HEK293 (cell line): ENCODE measurements around the gene EARS2.

Experiments
- CTCF ChIA-PET: fragments of 350-600 bp; formaldehyde crosslinking; extraction: SDS; loops from one replicate; lab custom pipeline; 2021; ENCODE audit warnings: antibody characterized with exemption; lab: Yijun Ruan, JAX
- POLR2A ChIA-PET: fragments of 300-600 bp; formaldehyde crosslinking; extraction: SDS; loops from one replicate; lab custom pipeline; 2020; ENCODE audit warnings: antibody characterized with exemption, inconsistent platforms; lab: Yijun Ruan, JAX
- H3K27ac ChIP-seq: fragments of 200-500 bp; sonication (Bioruptor generic); 2 replicates; pipeline ENCODE4 v1.5.1; 2014; ENCODE audit warnings: low read depth, low read length, control low read depth, inconsistent platforms; ENCODE audit errors: extremely low read depth
- H3K36me3 ChIP-seq, 2 experiments: fragments of 200-500 bp in 1 of 2; sonication (Bioruptor generic) in 1 of 2; 1 replicate in 1 of 2; 2 replicates in 1 of 2; pipeline ENCODE4 v1.5.1; 2014 to 2017; ENCODE audit warnings: inconsistent platforms in 2 of 2, low read length in 2 of 2; ENCODE audit not compliant: control insufficient read depth in 2 of 2, insufficient read depth in 1 of 2
- H3K4me1 ChIP-seq: fragments of 200-500 bp; sonication (Bioruptor generic); 2 replicates; pipeline ENCODE4 v1.5.1; 2014; ENCODE audit warnings: mild to moderate bottlenecking, low read length, inconsistent platforms; ENCODE audit not compliant: control insufficient read depth, insufficient read depth
- H3K4me3 ChIP-seq: 2 replicates; pipeline ENCODE4 v1.5.1; 2011; ENCODE audit warnings: low read depth, mild to moderate bottlenecking, control low read depth, low read length, moderate library complexity
- H3K9me3 ChIP-seq: fragments of 200-500 bp; sonication (Bioruptor generic); 2 replicates; pipeline ENCODE4 v1.5.1; 2014; ENCODE audit warnings: low read depth, low read length, inconsistent platforms; ENCODE audit not compliant: control insufficient read depth, insufficient read depth
- GLIS2 ChIP-seq: fragments of 450-650 bp; formaldehyde crosslinking; IDR thresholded peaks from 2 replicates; pipeline ENCODE4 v1.5.1; 2016; ENCODE audit warnings: missing biosample characterization, missing genetic modification characterization
- KLF10 ChIP-seq: fragments of 450-650 bp; IDR thresholded peaks from 2 replicates; pipeline ENCODE4 v1.5.1; 2018; ENCODE audit warnings: missing biosample characterization, mild to moderate bottlenecking, missing genetic modification characterization
- KLF9 ChIP-seq: fragments of 450-650 bp; formaldehyde crosslinking; IDR thresholded peaks from 2 replicates; pipeline ENCODE4 v1.5.1; 2016; ENCODE audit warnings: missing biosample characterization, missing genetic modification characterization, low read depth
- MYNN ChIP-seq: fragments of 450-650 bp; formaldehyde crosslinking; IDR thresholded peaks from 2 replicates; pipeline ENCODE4 v1.5.1; 2016; ENCODE audit warnings: missing biosample characterization, missing genetic modification characterization, borderline replicate concordance
- OSR2 ChIP-seq: fragments of 450-650 bp; formaldehyde crosslinking; IDR thresholded peaks from 2 replicates; pipeline ENCODE4 v1.5.1; 2016; ENCODE audit warnings: missing biosample characterization, missing genetic modification characterization
- PATZ1 ChIP-seq: fragments of 450-650 bp; formaldehyde crosslinking; IDR thresholded peaks from 2 replicates; pipeline ENCODE4 v1.5.1; 2016; ENCODE audit warnings: missing biosample characterization, missing genetic modification characterization
- SP7 ChIP-seq: fragments of 450-650 bp; formaldehyde crosslinking; IDR thresholded peaks from 2 replicates; pipeline ENCODE4 v1.5.1; 2016; ENCODE audit warnings: missing biosample characterization, missing genetic modification characterization
- TSHZ1 ChIP-seq: fragments of 450-650 bp; formaldehyde crosslinking; IDR thresholded peaks from 2 replicates; pipeline ENCODE4 v1.5.1; 2016; ENCODE audit warnings: missing biosample characterization, missing genetic modification characterization, borderline replicate concordance
- ZEB2 ChIP-seq: fragments of 450-650 bp; formaldehyde crosslinking; IDR thresholded peaks from 2 replicates; pipeline ENCODE4 v1.5.1; 2016; ENCODE audit warnings: missing biosample characterization, missing genetic modification characterization
- ZNF140 ChIP-seq: fragments of 450-650 bp; formaldehyde crosslinking; IDR thresholded peaks from 2 replicates; pipeline ENCODE4 v1.5.1; 2016; ENCODE audit warnings: missing biosample characterization, missing genetic modification characterization
- ZNF157 ChIP-seq: fragments of 450-650 bp; formaldehyde crosslinking; IDR thresholded peaks from 2 replicates; pipeline ENCODE4 v1.5.1; 2016; ENCODE audit warnings: missing biosample characterization, missing genetic modification characterization
- ZNF366 ChIP-seq: fragments of 450-650 bp; formaldehyde crosslinking; conservative IDR thresholded peaks from 2 replicates; pipeline ENCODE4 v1.5.1; 2016; ENCODE audit warnings: missing biosample characterization, missing genetic modification characterization
- ZNF629 ChIP-seq: fragments of 450-650 bp; formaldehyde crosslinking; IDR thresholded peaks from 2 replicates; pipeline ENCODE4 v1.5.1; 2017; ENCODE audit warnings: missing biosample characterization, missing genetic modification characterization
- ZNF660 ChIP-seq: fragments of 450-650 bp; IDR thresholded peaks from 2 replicates; pipeline ENCODE4 v1.5.1; 2018; ENCODE audit warnings: missing biosample characterization, mild to moderate bottlenecking, missing genetic modification characterization
- ZNF76 ChIP-seq: fragments of 450-650 bp; formaldehyde crosslinking; IDR thresholded peaks from 2 replicates; pipeline ENCODE4; 2016; ENCODE audit warnings: low read depth, missing biosample characterization, missing genetic modification characterization, borderline replicate concordance
- ZNF843 ChIP-seq: fragments of 450-650 bp; formaldehyde crosslinking; IDR thresholded peaks from 2 replicates; pipeline ENCODE4 v1.5.1; 2016; ENCODE audit warnings: missing biosample characterization, missing genetic modification characterization
- ZSCAN5A ChIP-seq: fragments of 450-650 bp; formaldehyde crosslinking; IDR thresholded peaks from 2 replicates; pipeline ENCODE4 v1.5.1; 2016; ENCODE audit warnings: missing biosample characterization, missing genetic modification characterization
- TF ChIP-seq, protein P1 (sequence below): fragments of 450-650 bp; formaldehyde crosslinking; IDR thresholded peaks from 2 replicates; pipeline ENCODE4 v1.5.1; 2017; ENCODE audit warnings: missing biosample characterization, missing genetic modification characterization
- TF ChIP-seq, protein P2 (sequence below): fragments of 450-650 bp; formaldehyde crosslinking; IDR thresholded peaks from 2 replicates; pipeline ENCODE4 v1.5.1; 2016; ENCODE audit warnings: missing biosample characterization, missing genetic modification characterization, borderline replicate concordance
- TF ChIP-seq, protein P3 (sequence below): fragments of 450-650 bp; formaldehyde crosslinking; IDR thresholded peaks from 2 replicates; pipeline ENCODE4 v1.5.1; 2016; ENCODE audit warnings: missing biosample characterization, missing genetic modification characterization

EARS2 gene

DNA sequence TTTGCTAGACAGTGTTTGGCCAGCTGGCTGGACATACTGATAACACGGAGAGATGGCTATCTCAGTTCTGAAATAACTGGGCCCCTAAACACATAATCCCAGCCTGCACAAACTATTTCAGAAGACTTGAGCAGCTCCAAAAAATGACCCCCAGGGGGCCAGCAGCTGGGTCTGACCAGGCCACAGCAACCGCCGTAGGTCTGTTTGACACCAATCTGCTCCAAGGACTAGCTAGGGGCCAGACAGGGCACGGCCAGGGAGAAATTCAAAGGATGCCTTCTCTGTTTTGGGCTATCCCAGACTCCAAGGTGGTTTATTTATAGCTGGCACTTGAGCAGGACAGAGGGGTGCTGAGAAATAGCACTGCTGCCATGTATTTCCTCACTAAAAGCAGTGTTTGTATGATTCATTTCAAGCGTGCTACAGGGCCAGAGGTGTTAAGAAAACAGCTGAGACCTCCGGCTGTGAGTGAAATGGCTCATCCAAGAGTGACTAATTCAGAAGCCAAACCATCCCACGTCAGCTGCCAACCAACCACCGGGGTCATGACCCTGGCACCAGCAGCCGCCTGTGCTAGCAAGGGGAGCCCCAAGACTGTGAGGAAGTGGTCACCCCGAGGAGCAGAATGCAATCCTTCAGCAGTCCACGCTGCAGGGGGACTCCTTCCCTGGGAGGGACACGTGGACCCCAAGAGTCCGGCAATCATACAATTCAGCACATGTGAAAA is 52.5 kb downstream of the EARS2 start:
- ChIA-PET POLR2A (interaction anchor here (1.1 kb wide), 1 partner anchor 52 kb away, joined by 4 read pairs; the partner anchor contains the start of genes EARS2 and UBFD1), CTCF (interaction anchor here (0.9 to 1.1 kb wide), 2 partner anchors 43 to 70 kb away, joined by 3 read pairs; no protein-coding TSS in a partner anchor)
- Histone ChIP-seq H3K4me3 (no peak overlapping the region; the same call in 1 of the 2 replicates), H3K36me3 (peaks cover 0 to 10% of the 10 kb centered on the region in 2 experiments; a peak in 2 of 3 replicates), H3K9me3 (no peaks in the 10 kb centered on the region), H3K27ac (peak overlapping the region; percentile 11; the same call in 1 of the 2 replicates), H3K4me1 (peaks cover 13% of the 10 kb centered on the region)
- peak; percentile 55; the same call in 1 of the 2 replicates for TF ChIP-seq GLIS2
- TF ChIP-seq KLF10: peak; percentile 80
- TF ChIP-seq ZSCAN5A (tag by site-specific recombination): 0 out of 2 replicates have a peak, but pooled peaks have one; percentile 59
- peak; percentile 99 for TF ChIP-seq OSR2 (tag by site-specific recombination)
- TF ChIP-seq, protein P1, sequence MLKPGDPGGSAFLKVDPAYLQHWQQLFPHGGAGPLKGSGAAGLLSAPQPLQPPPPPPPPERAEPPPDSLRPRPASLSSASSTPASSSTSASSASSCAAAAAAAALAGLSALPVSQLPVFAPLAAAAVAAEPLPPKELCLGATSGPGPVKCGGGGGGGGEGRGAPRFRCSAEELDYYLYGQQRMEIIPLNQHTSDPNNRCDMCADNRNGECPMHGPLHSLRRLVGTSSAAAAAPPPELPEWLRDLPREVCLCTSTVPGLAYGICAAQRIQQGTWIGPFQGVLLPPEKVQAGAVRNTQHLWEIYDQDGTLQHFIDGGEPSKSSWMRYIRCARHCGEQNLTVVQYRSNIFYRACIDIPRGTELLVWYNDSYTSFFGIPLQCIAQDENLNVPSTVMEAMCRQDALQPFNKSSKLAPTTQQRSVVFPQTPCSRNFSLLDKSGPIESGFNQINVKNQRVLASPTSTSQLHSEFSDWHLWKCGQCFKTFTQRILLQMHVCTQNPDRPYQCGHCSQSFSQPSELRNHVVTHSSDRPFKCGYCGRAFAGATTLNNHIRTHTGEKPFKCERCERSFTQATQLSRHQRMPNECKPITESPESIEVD (tag by site-specific recombination): peak; percentile 76
- peak; percentile 36; the same call in 1 of the 2 replicates for TF ChIP-seq KLF9
- peak; percentile 95 for TF ChIP-seq ZNF629 (tag by site-specific recombination)
- peak; percentile 64 for TF ChIP-seq ZNF366 (tag by site-specific recombination)
- 0 out of 2 replicates have a peak, but pooled peaks have one; percentile 43 for TF ChIP-seq ZNF76
- TF ChIP-seq, protein P2, sequence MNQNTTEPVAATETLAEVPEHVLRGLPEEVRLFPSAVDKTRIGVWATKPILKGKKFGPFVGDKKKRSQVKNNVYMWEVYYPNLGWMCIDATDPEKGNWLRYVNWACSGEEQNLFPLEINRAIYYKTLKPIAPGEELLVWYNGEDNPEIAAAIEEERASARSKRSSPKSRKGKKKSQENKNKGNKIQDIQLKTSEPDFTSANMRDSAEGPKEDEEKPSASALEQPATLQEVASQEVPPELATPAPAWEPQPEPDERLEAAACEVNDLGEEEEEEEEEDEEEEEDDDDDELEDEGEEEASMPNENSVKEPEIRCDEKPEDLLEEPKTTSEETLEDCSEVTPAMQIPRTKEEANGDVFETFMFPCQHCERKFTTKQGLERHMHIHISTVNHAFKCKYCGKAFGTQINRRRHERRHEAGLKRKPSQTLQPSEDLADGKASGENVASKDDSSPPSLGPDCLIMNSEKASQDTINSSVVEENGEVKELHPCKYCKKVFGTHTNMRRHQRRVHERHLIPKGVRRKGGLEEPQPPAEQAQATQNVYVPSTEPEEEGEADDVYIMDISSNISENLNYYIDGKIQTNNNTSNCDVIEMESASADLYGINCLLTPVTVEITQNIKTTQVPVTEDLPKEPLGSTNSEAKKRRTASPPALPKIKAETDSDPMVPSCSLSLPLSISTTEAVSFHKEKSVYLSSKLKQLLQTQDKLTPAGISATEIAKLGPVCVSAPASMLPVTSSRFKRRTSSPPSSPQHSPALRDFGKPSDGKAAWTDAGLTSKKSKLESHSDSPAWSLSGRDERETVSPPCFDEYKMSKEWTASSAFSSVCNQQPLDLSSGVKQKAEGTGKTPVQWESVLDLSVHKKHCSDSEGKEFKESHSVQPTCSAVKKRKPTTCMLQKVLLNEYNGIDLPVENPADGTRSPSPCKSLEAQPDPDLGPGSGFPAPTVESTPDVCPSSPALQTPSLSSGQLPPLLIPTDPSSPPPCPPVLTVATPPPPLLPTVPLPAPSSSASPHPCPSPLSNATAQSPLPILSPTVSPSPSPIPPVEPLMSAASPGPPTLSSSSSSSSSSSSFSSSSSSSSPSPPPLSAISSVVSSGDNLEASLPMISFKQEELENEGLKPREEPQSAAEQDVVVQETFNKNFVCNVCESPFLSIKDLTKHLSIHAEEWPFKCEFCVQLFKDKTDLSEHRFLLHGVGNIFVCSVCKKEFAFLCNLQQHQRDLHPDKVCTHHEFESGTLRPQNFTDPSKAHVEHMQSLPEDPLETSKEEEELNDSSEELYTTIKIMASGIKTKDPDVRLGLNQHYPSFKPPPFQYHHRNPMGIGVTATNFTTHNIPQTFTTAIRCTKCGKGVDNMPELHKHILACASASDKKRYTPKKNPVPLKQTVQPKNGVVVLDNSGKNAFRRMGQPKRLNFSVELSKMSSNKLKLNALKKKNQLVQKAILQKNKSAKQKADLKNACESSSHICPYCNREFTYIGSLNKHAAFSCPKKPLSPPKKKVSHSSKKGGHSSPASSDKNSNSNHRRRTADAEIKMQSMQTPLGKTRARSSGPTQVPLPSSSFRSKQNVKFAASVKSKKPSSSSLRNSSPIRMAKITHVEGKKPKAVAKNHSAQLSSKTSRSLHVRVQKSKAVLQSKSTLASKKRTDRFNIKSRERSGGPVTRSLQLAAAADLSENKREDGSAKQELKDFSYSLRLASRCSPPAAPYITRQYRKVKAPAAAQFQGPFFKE (tag by site-specific recombination): no peak
- TF ChIP-seq ZNF660 (tag by site-specific recombination): peak; percentile 89
- TF ChIP-seq ZEB2 (tag by site-specific recombination): peak; percentile 86
- peak; percentile 78 for TF ChIP-seq ZNF843 (tag by site-specific recombination)
- TF ChIP-seq ZNF140: no peak
- no peak for TF ChIP-seq ZNF157 (tag by site-specific recombination)
- TF ChIP-seq TSHZ1: peak; percentile 79; the same call in 1 of the 2 replicates
- TF ChIP-seq, protein P3, sequence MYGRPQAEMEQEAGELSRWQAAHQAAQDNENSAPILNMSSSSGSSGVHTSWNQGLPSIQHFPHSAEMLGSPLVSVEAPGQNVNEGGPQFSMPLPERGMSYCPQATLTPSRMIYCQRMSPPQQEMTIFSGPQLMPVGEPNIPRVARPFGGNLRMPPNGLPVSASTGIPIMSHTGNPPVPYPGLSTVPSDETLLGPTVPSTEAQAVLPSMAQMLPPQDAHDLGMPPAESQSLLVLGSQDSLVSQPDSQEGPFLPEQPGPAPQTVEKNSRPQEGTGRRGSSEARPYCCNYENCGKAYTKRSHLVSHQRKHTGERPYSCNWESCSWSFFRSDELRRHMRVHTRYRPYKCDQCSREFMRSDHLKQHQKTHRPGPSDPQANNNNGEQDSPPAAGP (tag by site-specific recombination): peak; percentile 75
- TF ChIP-seq SP7 (tag by site-specific recombination): peak; percentile 91
- TF ChIP-seq PATZ1 (tag by site-specific recombination): peak; percentile 35
- no peak for TF ChIP-seq MYNN (tag by site-specific recombination)
